Esophagus squamous epithelium (tissue), 4 donors: ENCODE results near the gene KSR2.

ENCODE experiments used
- CTCF ChIP-seq, 6 experiments: fragments of 450-650 bp in 4 of 6; fragments of 200-600 bp in 2 of 6; sonication (generic) in 2 of 6; IDR thresholded peaks; one replicate each; pipeline ENCODE4 v1.5.1; 2016 to 2019; ENCODE audit warnings: antibody characterized with exemption in 6 of 6, mild to moderate bottlenecking in 4 of 6, moderate library complexity in 4 of 6
- POLR2A ChIP-seq, 4 donors: fragments of 450-650 bp; IDR thresholded peaks; one replicate each; pipeline ENCODE4 v1.6.1; 2017; ENCODE audit warnings: antibody characterized with exemption in 4 of 4, mild to moderate bottlenecking in 4 of 4, moderate library complexity in 3 of 4

DNA sequence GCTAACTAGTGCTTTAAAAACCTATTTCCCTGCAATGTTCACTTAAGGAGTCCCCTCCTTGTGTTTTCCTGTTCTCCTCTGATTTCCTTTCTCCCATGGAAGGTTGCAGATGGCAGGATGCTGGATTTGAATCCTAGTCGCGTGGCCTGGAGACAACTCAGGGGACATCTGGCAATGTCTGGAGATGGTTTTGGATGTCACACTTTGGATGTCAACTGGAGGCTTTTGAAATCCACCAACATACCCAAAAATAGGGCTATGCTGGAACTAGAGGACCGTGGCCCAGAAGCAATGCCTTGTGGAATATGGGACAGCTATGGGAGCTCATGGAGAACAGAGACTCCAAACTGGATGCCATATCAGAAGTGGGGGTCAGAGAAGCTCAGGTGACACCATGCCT is 511.6 kb downstream of the KSR2 start:
- TF ChIP-seq CTCF (IDR thresholded peaks at IDR 0.05): no peak
- TF ChIP-seq POLR2A (IDR thresholded peaks at IDR 0.05): no peak
